Spleen (tissue), 11 donors: Measurements from ENCODE around the gene HDAC5. TPM values are rescaled to one million over a fixed set of nuclear protein-coding genes. Genes with fewer than 3 reads are reported as not detected.
A peak's percentile ranks its signal among the peaks of the same experiment; 100 is the strongest.

ENCODE experiments used
- DNase-seq: peaks from one replicate; pipeline ENCODE4 v3.0.0-alpha.2; 2020
- H3K27ac ChIP-seq, 8 donors: fragments of 200-600 bp; sonication (generic) in 7 of 8; 1 replicate in 4 of 8; 2 replicates in 4 of 8; pipeline versions ENCODE4 v1.5.0 to v1.8.0; 2016 to 2021; ENCODE audit warnings: inconsistent platforms in 4 of 8, mild to moderate bottlenecking in 4 of 8, moderate library complexity in 1 of 8
- H3K27me3 ChIP-seq, 7 donors: fragments of 200-600 bp; sonication (generic) in 6 of 7; replicated peaks in 1 of 7; 1 replicate in 4 of 7; 2 replicates in 3 of 7; pipeline versions ENCODE4 v1.5.0 to v1.8.0; 2016 to 2021; ENCODE audit warnings: inconsistent platforms in 3 of 7, mild to moderate bottlenecking in 1 of 7
- H3K36me3 ChIP-seq, 6 donors: fragments of 200-600 bp; sonication (generic) in 5 of 6; 1 replicate in 4 of 6; 2 replicates in 2 of 6; pipeline versions ENCODE4 v1.5.0 to v1.8.0; 2016 to 2021; ENCODE audit warnings: inconsistent platforms in 2 of 6
- H3K4me1 ChIP-seq, 6 donors: fragments of 200-600 bp; sonication (generic) in 5 of 6; 1 replicate in 3 of 6; 2 replicates in 3 of 6; pipeline versions ENCODE4 v1.5.0 to v1.8.0; 2016 to 2021; ENCODE audit warnings: inconsistent platforms in 3 of 6
- H3K4me3 ChIP-seq, 8 donors: fragments of 200-600 bp; sonication (generic) in 7 of 8; 1 replicate in 4 of 8; 2 replicates in 4 of 8; pipeline versions ENCODE4 v1.5.0 to v1.8.0; 2016 to 2021; ENCODE audit warnings: inconsistent platforms in 4 of 8, mild to moderate bottlenecking in 4 of 8, moderate library complexity in 2 of 8
- H3K9me3 ChIP-seq, 8 donors: fragments of 200-600 bp; sonication (generic) in 7 of 8; 1 replicate in 4 of 8; 2 replicates in 4 of 8; pipeline versions ENCODE4 v1.5.0 to v1.8.0; 2016 to 2021; ENCODE audit warnings: inconsistent platforms in 4 of 8
- POLR2A ChIP-seq, 3 donors: fragments of 450-650 bp; IDR thresholded peaks; one replicate each; pipeline ENCODE4 v1.5.1; 2017; ENCODE audit warnings: antibody characterized with exemption in 3 of 3, mild to moderate bottlenecking in 1 of 3
- POLR2AphosphoS5 ChIP-seq, 3 donors: sonication (generic); formaldehyde crosslinking; IDR thresholded peaks; one replicate each; pipeline ENCODE4 v1.5.1; 2017; ENCODE audit warnings: antibody characterized with exemption in 3 of 3
- WGBS, 5 donors: extraction: QIAGEN DNeasy Blood & Tissue Kit in 3 of 5; methylation state at CpG; one replicate each; pipeline versions ENCODE4 v1.1.5 to v1.1.7; 2013 to 2018; 5-methylcytosine and 5-hydroxymethylcytosine counted together
- intact Hi-C: fragments of 100-400 bp; cut with DNase I; formaldehyde crosslinking; loops from one replicate; pipeline ENCODE4 v1.15.0; 2023; ENCODE audit warnings: low total_unique reads
- polyA plus RNA-seq, 3 donors: library from polyadenylated mRNA; stranded (reverse); fragments of 200-250 nt; gene quantifications; one replicate each; pipeline ENCODE4 v1.2.1, GENCODE V29; 2013
- total RNA-seq, 7 donors: library from RNA; depleted of rRNA in 3 of 7; stranded (reverse); fragments of >200 nt in 3 of 7; fragmentation: NEBNext Ultra II Directional in 4 of 7; extraction: Animal tissue kit (Norgen Biotek cat#: 25700) in 4 of 7; gene quantifications; one replicate each; pipeline versions ENCODE4 v1.1.0 to v1.2.1, GENCODE V29; 2016 to 2021
- TF ChIP-seq, protein P1 (sequence below), 11 experiments: fragments of 200-600 bp in 7 of 11; fragments of 450-650 bp in 4 of 11; sonication (generic) in 4 of 11; IDR thresholded peaks in 8 of 11; conservative IDR thresholded peaks in 3 of 11; 1 replicate in 7 of 11; 2 replicates in 4 of 11; pipeline versions ENCODE4 v1.4.0 to v1.8.0; 2016 to 2021; ENCODE audit warnings: antibody characterized with exemption in 11 of 11, inconsistent platforms in 4 of 11, mild to moderate bottlenecking in 1 of 11
- donor health status: healthy with polysubstance abuse.
- donor health status: DM: no; HTN: no; CAD: no; lungs with moderate emphysema.
- donor health status: DM: no; HTN: no; CAD: no.
- donor health status: Bipolar disorder and iron deficiency.
- donor health status: healthy.
- donor health status: DM: no; HTN: no; CAD: no.
- donor health status: DM: yes; HTN: yes; CAD: no.

The HDAC5 gene
- total and polyA plus RNA-seq, 10 donors: 18.5 to 72.9 (median 46.7) TPM

DNA sequence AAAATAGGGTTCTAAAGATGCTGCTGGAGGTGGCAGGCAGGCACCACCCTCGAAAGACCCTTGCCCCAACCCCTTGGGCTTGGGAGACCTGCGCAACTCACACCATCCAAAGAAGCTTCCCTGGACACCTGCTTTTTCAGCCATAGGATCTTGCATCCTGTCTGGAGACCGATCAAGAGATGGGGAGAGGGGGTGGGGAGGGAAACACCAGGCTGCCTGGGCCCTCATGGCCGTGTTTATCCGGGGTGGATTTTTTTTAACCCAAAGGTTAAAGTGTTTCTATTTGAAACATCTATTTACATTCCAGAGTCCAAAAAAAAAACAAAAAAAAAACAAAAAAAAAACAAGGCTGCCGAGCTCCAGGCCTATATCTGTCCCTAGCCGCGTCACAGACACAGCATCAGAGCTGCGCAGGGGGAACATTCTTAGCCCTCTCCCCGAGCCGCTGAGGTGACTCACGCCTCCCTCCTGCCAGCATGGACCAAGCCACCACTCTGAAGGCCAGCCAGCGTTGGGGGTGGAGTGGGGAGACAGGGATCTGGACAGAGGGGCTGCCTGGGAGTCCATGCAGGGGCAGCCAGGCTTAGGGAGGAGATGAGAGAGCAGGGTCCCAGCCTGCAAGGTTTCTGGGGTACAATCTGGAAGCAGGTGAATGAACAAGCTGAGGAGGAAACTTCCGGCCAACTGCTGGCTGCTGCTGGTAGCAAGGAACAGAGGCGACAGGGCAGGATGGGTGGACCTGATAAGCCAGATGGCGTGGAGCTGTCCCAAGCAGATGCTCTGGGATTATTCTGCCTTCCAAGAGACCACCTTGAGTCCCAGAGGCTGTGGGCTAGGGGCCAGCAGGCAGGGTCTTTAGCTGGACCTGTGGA lies 14.8 kb downstream of the HDAC5 start:
- TF ChIP-seq, protein P1, sequence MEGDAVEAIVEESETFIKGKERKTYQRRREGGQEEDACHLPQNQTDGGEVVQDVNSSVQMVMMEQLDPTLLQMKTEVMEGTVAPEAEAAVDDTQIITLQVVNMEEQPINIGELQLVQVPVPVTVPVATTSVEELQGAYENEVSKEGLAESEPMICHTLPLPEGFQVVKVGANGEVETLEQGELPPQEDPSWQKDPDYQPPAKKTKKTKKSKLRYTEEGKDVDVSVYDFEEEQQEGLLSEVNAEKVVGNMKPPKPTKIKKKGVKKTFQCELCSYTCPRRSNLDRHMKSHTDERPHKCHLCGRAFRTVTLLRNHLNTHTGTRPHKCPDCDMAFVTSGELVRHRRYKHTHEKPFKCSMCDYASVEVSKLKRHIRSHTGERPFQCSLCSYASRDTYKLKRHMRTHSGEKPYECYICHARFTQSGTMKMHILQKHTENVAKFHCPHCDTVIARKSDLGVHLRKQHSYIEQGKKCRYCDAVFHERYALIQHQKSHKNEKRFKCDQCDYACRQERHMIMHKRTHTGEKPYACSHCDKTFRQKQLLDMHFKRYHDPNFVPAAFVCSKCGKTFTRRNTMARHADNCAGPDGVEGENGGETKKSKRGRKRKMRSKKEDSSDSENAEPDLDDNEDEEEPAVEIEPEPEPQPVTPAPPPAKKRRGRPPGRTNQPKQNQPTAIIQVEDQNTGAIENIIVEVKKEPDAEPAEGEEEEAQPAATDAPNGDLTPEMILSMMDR (IDR thresholded peaks at IDR 0.05 in 8 of 11, conservative IDR thresholded peaks at IDR 0.05 in 3 of 11): no peak
- peak; percentile 54 to 64 (median 62) for TF ChIP-seq POLR2AphosphoS5 (IDR thresholded peaks at IDR 0.05)
- no peaks in the 10 kb centered on the region for H3K27me3 ChIP-seq
- intact Hi-C loops: no loop called here
- H3K4me1 ChIP-seq: peaks cover 48 to 80% (median 61%) of the 10 kb centered on the region in 6 donors
- H3K4me3 ChIP-seq: no peak overlapping the region
- WGBS, 5 donors: 49 to 82% (median 69%) methylated on average over 15 to 16 of the region's 16 CpGs
- peak overlapping the region in 7 of 8 donors; percentile 41 to 86 (median 78) for H3K27ac ChIP-seq
- peaks cover 0 to 53% (median 3%) of the 10 kb centered on the region in 6 donors for H3K36me3 ChIP-seq
- no peak for DNase-seq
- no peaks in the 10 kb centered on the region for H3K9me3 ChIP-seq

DNA sequence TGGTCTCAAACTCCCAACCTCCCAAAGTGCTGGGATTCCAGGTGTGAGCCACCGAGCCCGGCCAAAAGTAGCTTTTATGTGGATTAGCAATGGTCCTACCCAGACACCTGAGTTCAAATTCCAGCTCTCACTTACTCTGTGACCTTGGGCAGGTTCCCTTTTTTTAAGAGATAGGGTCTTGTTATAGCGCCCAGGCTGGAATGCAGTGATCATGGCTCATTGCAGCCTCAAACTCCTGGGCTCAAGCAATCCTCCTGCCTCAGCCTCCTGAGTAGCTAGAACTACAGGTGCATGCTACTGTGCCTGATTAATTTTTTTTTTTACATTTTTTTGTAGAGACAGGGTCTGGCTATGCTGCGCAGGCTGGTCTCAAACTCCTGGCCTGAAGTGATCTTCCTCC lies 16.6 kb downstream of the HDAC5 start:
- Histone ChIP-seq H3K27ac (no peak overlapping the region), H3K4me3 (no peak overlapping the region), H3K27me3 (no peaks in the 10 kb centered on the region), H3K9me3 (no peaks in the 10 kb centered on the region), H3K4me1 (peaks cover 33 to 69% (median 47%) of the 10 kb centered on the region in 6 donors), H3K36me3 (peaks cover 0 to 72% (median 3%) of the 10 kb centered on the region in 6 donors)
- WGBS, 5 donors: 91 to 96% (median 93%) methylated on average over 4 of the region's 4 CpGs
- TF ChIP-seq, protein P1 (IDR thresholded peaks at IDR 0.05 in 8 of 11, conservative IDR thresholded peaks at IDR 0.05 in 3 of 11): no peak
- no peak for TF ChIP-seq POLR2AphosphoS5 (IDR thresholded peaks at IDR 0.05)
- no peak for TF ChIP-seq POLR2A (IDR thresholded peaks at IDR 0.05)
- intact Hi-C loops: no loop called here
- DNase-seq: no peak

DNA sequence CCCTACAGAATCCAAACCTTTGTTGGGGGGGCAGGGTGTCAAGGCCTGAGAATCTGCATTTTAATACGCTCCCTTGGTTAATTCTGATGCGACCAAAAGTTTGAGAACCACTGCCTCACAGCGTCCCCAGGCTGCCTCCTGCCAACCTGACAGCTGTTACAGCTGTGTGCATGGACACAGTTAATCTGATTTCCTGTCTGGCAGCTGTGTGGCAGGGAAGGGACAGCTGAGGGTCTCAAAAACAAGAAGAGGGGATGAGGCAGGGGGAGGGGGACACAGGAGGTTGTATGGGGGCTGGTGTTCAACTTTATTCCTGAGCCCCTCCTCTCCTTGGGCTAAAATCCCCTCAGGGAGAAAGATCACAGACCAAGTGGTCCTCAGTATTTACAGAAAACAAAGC lies 17.5 kb downstream of the HDAC5 start:
- Histone ChIP-seq H3K9me3 (no peaks in the 10 kb centered on the region), H3K36me3 (peaks cover 0 to 77% (median 3%) of the 10 kb centered on the region in 6 donors), H3K4me1 (peaks cover 24 to 60% (median 39%) of the 10 kb centered on the region in 6 donors), H3K4me3 (no peak overlapping the region), H3K27ac (no peak overlapping the region), H3K27me3 (no peaks in the 10 kb centered on the region)
- no peak for TF ChIP-seq POLR2AphosphoS5 (IDR thresholded peaks at IDR 0.05)
- TF ChIP-seq, protein P1 (IDR thresholded peaks at IDR 0.05 in 8 of 11, conservative IDR thresholded peaks at IDR 0.05 in 3 of 11): no peak
- TF ChIP-seq POLR2A (IDR thresholded peaks at IDR 0.05): no peak
- DNase-seq: no peak
- 21 to 39% (median 30%) methylated on average over 3 of the region's 3 CpGs for WGBS, 5 donors
- intact Hi-C loops: no loop called here

DNA sequence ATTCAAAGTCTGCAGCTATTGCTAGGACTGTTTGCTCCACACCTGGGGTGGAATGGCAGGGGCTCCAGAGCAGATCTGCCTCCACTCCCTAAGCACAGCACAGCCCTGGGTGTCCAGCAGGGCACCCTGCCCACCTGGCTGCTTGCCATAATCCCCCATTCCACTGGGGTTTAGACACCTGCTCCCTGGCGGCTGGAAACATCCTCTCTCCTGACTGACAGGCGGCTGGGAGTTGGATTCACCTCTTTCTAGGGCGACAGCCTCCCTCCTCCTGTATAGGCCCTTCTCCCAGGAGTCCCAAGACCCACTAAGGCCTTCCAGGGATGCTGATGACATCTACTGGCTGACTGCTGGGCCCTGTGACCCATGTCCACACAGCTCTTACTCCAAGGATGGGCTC lies 18.0 kb downstream of the HDAC5 start:
- H3K27me3 ChIP-seq: no peaks in the 10 kb centered on the region
- TF ChIP-seq POLR2A (IDR thresholded peaks at IDR 0.05) (no peak), POLR2AphosphoS5 (IDR thresholded peaks at IDR 0.05) (no peak)
- TF ChIP-seq, protein P1 (IDR thresholded peaks at IDR 0.05 in 8 of 11, conservative IDR thresholded peaks at IDR 0.05 in 3 of 11): no peak
- H3K36me3 ChIP-seq: peaks cover 0 to 75% (median 3%) of the 10 kb centered on the region in 6 donors
- no peaks in the 10 kb centered on the region for H3K9me3 ChIP-seq
- H3K27ac ChIP-seq: no peak overlapping the region
- intact Hi-C loops: no loop called here
- H3K4me1 ChIP-seq: peaks cover 20 to 56% (median 34%) of the 10 kb centered on the region in 6 donors
- no peak for DNase-seq
- WGBS, 5 donors: 83 to 100% (median 83%) methylated on average over 2 to 3 of the region's 3 CpGs
- H3K4me3 ChIP-seq: no peak overlapping the region
